HG03469 (cell line): Measurements from ENCODE around the gene RBBP6.

Source experiments
- ATAC-seq: cut with Tn5 transposase; IDR thresholded peaks from one replicate; pipeline ENCODE4 v1.9.1; 2021; ENCODE audit warnings: mild to moderate bottlenecking, moderate library complexity, moderate number of reproducible peaks; ENCODE audit not compliant: unreplicated experiment

RBBP6 gene

GRCh38 chr16:24522751-24523150 lies 16.6 kb upstream of the RBBP6 start:
- no peak for ATAC-seq

DNA sequence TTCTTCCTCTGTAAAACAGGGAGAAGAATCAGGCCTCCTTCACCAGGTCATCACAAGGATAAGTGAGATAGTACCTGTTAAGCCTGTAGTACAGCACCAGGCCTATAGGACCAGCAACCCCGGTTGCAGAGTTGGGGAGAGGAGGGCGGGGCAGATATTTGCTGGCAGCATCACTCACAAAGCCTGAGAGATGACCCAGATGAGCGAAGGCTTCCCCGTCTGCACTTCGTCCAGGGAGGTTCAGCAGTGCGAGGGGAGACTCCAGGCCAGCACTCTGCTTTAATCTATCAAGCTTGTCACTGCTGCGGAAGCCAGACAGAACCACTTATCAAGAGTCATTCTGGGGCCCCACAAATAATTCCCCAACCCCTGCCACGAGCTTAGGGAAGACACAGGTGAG lies 15.8 kb upstream of the RBBP6 start:
- no peak for ATAC-seq

GRCh38 chr16:24524855-24525677 lies 14.3 kb upstream of the RBBP6 start:
- no peak for ATAC-seq

DNA sequence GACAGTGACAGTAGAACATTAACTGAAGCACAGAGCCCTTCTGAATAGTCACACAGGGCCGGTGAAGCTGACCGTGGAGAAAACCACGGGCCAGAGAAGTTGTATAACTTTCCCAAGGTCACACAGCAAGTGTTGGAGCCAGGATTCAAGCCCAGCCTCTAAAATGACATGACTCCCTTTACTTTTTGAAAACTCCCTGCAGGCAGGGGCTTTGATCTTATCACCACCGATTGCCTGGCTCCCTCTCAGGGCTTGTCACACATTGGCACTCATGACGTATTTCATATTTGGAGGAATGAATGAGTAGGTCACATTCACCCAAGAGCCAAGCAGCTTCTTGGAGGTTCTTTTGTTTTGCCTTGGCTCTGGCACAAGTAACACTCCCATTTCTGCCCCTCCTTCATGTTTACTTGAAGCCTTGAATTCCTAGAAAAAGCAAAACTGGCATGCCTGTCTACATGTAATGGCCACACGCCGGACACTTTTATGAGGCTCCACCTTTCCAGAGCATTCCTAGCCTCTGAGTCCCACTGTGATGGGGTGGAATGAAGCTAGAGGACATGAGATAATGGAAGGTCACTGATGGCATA lies 13.3 kb upstream of the RBBP6 start:
- no peak for ATAC-seq

GRCh38 chr16:24526701-24527495 lies 12.5 kb upstream of the RBBP6 start:
- ATAC-seq = no peak

- ATAC-seq = no peak
These were observed 8.2 kb upstream of the RBBP6 start for GRCh38 chr16:24531166-24531565.

GRCh38 chr16:24534620-24535019 lies 4.7 kb upstream of the RBBP6 start:
- no peak for ATAC-seq

GRCh38 chr16:24535827-24536226 lies 3.5 kb upstream of the RBBP6 start:
- ATAC-seq = no peak

DNA sequence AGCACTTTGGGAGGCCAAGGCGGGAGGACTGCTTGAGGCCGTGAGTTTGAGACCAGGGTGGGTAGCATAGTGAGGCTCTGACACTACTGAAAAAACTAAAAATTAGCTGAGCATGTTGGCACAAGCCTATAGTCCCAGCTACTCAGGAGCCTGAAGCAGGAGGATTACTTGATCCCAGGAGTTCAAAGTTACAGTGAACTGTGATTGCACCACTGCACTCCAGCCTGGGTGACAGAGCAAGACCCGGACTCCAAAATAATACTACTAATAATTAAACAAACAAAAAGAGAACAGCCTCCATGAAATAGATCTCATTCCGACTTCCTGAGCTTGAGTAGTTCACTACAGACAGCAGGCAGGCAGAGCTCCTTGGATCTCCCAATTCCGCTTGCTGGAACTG lies 2.7 kb upstream of the RBBP6 start:
- no peak for ATAC-seq

GRCh38 chr16:24537474-24538337 lies 1.7 kb upstream of the RBBP6 start:
- ATAC-seq = no peak

GRCh38 chr16:24538756-24539294 lies 541 bp upstream of the RBBP6 start:
- peak; percentile 6 for ATAC-seq

- ATAC-seq = peak; percentile 13
These were observed 660 bp downstream of the RBBP6 start for GRCh38 chr16:24539850-24540601.

GRCh38 chr16:24540602-24541210 lies 1.3 kb downstream of the RBBP6 start:
- ATAC-seq = no peak

- ATAC-seq = no peak
These were observed 2.0 kb downstream of the RBBP6 start for GRCh38 chr16:24541233-24541933.

GRCh38 chr16:24543949-24544348 lies 4.6 kb downstream of the RBBP6 start:
- no peak for ATAC-seq

DNA sequence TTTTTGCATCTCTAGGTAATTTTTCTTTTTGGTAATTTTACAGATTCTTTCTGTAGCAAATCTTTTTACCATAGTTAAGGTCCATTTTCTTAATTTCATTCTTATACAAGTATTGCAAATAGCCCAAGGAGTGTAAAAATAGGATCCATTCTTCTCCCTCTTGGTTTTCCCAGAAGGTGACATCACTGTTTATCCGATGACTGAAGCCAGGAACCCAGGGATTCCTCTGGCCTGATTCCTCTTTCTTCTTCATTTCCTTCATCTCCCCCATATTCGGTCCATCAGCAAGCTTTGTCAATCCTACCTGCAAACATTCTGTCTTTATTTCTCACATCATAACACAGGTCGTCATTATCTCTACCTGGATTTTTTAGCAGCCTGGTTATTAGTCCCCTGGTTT lies 5.3 kb downstream of the RBBP6 start:
- ATAC-seq = no peak

- ATAC-seq = no peak
These were observed 10.9 kb downstream of the RBBP6 start for GRCh38 chr16:24550295-24550694.

DNA sequence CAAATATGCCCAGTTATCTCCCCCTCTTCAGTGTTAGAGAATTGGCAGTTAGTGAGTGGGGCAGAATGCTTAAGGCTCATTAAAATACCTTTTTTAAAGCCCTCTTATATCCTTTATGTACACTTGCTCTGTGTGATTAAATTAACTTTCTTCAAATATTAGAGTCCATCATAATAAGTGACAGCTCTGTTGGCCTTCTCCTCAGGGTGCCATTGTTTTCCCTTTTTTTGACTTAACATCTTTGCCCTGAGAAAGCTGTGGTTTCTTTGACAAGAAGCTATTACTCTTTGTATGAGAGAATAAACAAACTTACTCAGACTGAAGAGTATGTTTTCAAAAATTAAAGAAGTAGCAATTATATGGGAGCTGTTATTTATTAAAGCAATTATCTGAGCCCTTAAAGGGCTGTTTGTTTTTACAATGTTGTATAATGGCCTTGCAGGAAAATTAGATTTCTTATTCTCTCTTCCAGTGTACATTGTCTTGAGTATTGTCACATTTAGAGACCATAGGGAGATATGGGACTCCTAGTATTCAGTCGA lies 13.4 kb downstream of the RBBP6 start:
- ATAC-seq = no peak

GRCh38 chr16:24553983-24554382 lies 14.6 kb downstream of the RBBP6 start:
- ATAC-seq = no peak
